OCI-LY1 (cell line): ENCODE data around the gene HYAL1.
"Not testable (repeated sequence)": the region's sequence is repeated elsewhere in the genome, so short reads cannot be mapped to it uniquely, and the experiment has no call there.

Source experiments
- H2AFZ ChIP-seq: fragments of 200-600 bp; sonication (generic), shearing (Covaris generic); 2 replicates; pipeline ENCODE4 v1.6.0; 2014; ENCODE audit warnings: antibody characterized with exemption, mild to moderate bottlenecking, low read length
- H3F3A ChIP-seq: fragments of 200-600 bp; sonication (generic), shearing (Covaris generic); 2 replicates; pipeline ENCODE4 v1.6.0; 2014; ENCODE audit warnings: mild to moderate bottlenecking, antibody characterized with exemption, low read length, moderate library complexity; ENCODE audit not compliant: insufficient read depth
- H3K27ac ChIP-seq: fragments of 200-600 bp; sonication (generic); 2 replicates; pipeline ENCODE4 v1.5.1; 2014; ENCODE audit warnings: low read length, mixed run types, mild to moderate bottlenecking, low read depth; ENCODE audit not compliant: poor library complexity, severe bottlenecking
- H3K27me3 ChIP-seq: fragments of 200-600 bp; sonication (generic); 2 replicates; pipeline ENCODE4 v1.6.0; 2014; ENCODE audit warnings: antibody characterized with exemption, mild to moderate bottlenecking, low read length, moderate library complexity; ENCODE audit not compliant: insufficient read depth
- H3K36me3 ChIP-seq: fragments of 200-600 bp; sonication (generic); 2 replicates; pipeline ENCODE4 v1.6.1; 2014; ENCODE audit warnings: mild to moderate bottlenecking, antibody characterized with exemption, low read length, moderate library complexity, mixed read lengths; ENCODE audit not compliant: insufficient read depth
- H3K4me1 ChIP-seq: fragments of 200-600 bp; sonication (generic); 2 replicates; pipeline ENCODE4 v1.5.1; 2014; ENCODE audit warnings: mild to moderate bottlenecking, low read length, moderate library complexity; ENCODE audit not compliant: insufficient read depth, severe bottlenecking
- H3K4me2 ChIP-seq: fragments of 200-600 bp; sonication (generic), shearing (Covaris generic); 2 replicates; pipeline ENCODE4 v1.6.1; 2014; ENCODE audit warnings: low read length
- H3K4me3 ChIP-seq: fragments of 200-600 bp; sonication (generic); 2 replicates; pipeline ENCODE4 v1.5.1; 2014; ENCODE audit warnings: low read length, low read depth, mild to moderate bottlenecking, mixed read lengths; ENCODE audit not compliant: poor library complexity, severe bottlenecking
- H3K79me2 ChIP-seq: fragments of 200-600 bp; shearing (Covaris generic); 2 replicates; pipeline ENCODE4 v1.6.1; 2016; ENCODE audit warnings: mixed run types, low read length, mixed read lengths; ENCODE audit not compliant: insufficient read depth
- H3K9ac ChIP-seq: fragments of 200-600 bp; sonication (generic), shearing (Covaris generic); 2 replicates; pipeline ENCODE4 v1.6.1; 2014; ENCODE audit warnings: mild to moderate bottlenecking, low read length, mixed read lengths
- H3K9me2 ChIP-seq: fragments of 200-600 bp; sonication (generic), shearing (Covaris generic); 2 replicates; pipeline ENCODE4 v1.6.1; 2014; ENCODE audit warnings: low read depth, mild to moderate bottlenecking, low read length, mixed read lengths
- H3K9me3 ChIP-seq: fragments of 200-600 bp; shearing (Covaris generic); 2 replicates; pipeline ENCODE4 v1.6.1; 2014; ENCODE audit warnings: low read length, mixed read lengths
- H4K20me1 ChIP-seq: fragments of 200-600 bp; sonication (generic), shearing (Covaris generic); 2 replicates; pipeline ENCODE4 v1.6.0; 2016; ENCODE audit warnings: mild to moderate bottlenecking, low read length; ENCODE audit not compliant: insufficient read depth
- CTCF ChIP-seq: fragments of 200-600 bp; sonication (generic), shearing (Covaris generic); IDR thresholded peaks from 2 replicates; pipeline ENCODE4 v1.5.1; 2017; ENCODE audit warnings: mild to moderate bottlenecking, antibody characterized with exemption, low read length, moderate library complexity, mixed read lengths
- EZH2 ChIP-seq: fragments of 200-600 bp; sonication (generic), shearing (Covaris generic); IDR thresholded peaks from 2 replicates; pipeline ENCODE4 v1.8.0; 2017; ENCODE audit warnings: borderline replicate concordance, mixed run types, mild to moderate bottlenecking, antibody characterized with exemption, low read length, moderate library complexity, mixed read lengths

HYAL1 gene

GRCh38 chr3:50314816-50315215, 11.4 kb upstream of the HYAL1 start:
- TF ChIP-seq EZH2 (no peak), CTCF (no peak)

GRCh38 chr3:50314342-50314741, 11.0 kb upstream of the HYAL1 start:
- Histone ChIP-seq H3K27ac (no peak overlapping the region), H3K79me2 (no peaks in the 10 kb centered on the region), H3K9me2 (no peaks in the 10 kb centered on the region), H4K20me1 (no peaks in the 10 kb centered on the region), H3F3A (no peaks in the 10 kb centered on the region), H3K4me3 (no peak overlapping the region), H3K9me3 (peaks cover 6% of the 10 kb centered on the region; the same call in 1 of the 2 replicates), H3K4me2 (no peak overlapping the region), H3K9ac (no peak overlapping the region), H2AFZ (no peak overlapping the region), H3K36me3 (peaks cover 6% of the 10 kb centered on the region), H3K27me3 (no peaks in the 10 kb centered on the region), H3K4me1 (peaks cover 32% of the 10 kb centered on the region)
- no peak for TF ChIP-seq CTCF
- no peak for TF ChIP-seq EZH2

More at GRCh38 chr3:50314816-50315215, 11.4 kb upstream of the HYAL1 start:
- H3K9ac ChIP-seq: no peak overlapping the region
- peaks cover 2% of the 10 kb centered on the region; the same call in 1 of the 2 replicates for H3K9me3 ChIP-seq
- no peak overlapping the region for H3K27ac ChIP-seq
- peaks cover 2% of the 10 kb centered on the region; the same call in 1 of the 2 replicates for H3K36me3 ChIP-seq
- H3K4me3 ChIP-seq: no peak overlapping the region
- no peaks in the 10 kb centered on the region for H3K27me3 ChIP-seq
- H3F3A ChIP-seq: no peaks in the 10 kb centered on the region
- H2AFZ ChIP-seq: no peak overlapping the region
- H3K4me2 ChIP-seq: no peak overlapping the region
- H3K9me2 ChIP-seq: no peaks in the 10 kb centered on the region
- no peaks in the 10 kb centered on the region for H3K79me2 ChIP-seq
- H4K20me1 ChIP-seq: no peaks in the 10 kb centered on the region
- peaks cover 32% of the 10 kb centered on the region for H3K4me1 ChIP-seq

- not testable (repeated sequence) for H3K4me1 ChIP-seq, H2AFZ ChIP-seq, H3K9ac ChIP-seq, H4K20me1 ChIP-seq, H3K79me2 ChIP-seq, H3K9me3 ChIP-seq, H3K27ac ChIP-seq, H3F3A ChIP-seq, H3K4me2 ChIP-seq, H3K27me3 ChIP-seq, H3K9me2 ChIP-seq, H3K36me3 ChIP-seq, H3K4me3 ChIP-seq
These were observed 8.7 kb upstream of the HYAL1 start for GRCh38 chr3:50312041-50312440.

- peaks cover 12% of the 10 kb centered on the region for H3K4me1 ChIP-seq
- no peaks in the 10 kb centered on the region for H3K79me2 ChIP-seq
- H3K27ac ChIP-seq: no peak overlapping the region
- H3K9me3 ChIP-seq: 0 out of 2 replicates have a peak, but pooled peaks cover 2% of the 10 kb centered on the region
- no peaks in the 10 kb centered on the region for H4K20me1 ChIP-seq
- H3K4me3 ChIP-seq: no peak overlapping the region
- H3K9ac ChIP-seq: no peak overlapping the region
- no peaks in the 10 kb centered on the region for H3K9me2 ChIP-seq
- no peaks in the 10 kb centered on the region for H3F3A ChIP-seq
- TF ChIP-seq CTCF: no peak
- no peak for TF ChIP-seq EZH2
- H3K36me3 ChIP-seq: peaks cover 5% of the 10 kb centered on the region
- no peak overlapping the region for H2AFZ ChIP-seq
- no peak overlapping the region for H3K4me2 ChIP-seq
- H3K27me3 ChIP-seq: no peaks in the 10 kb centered on the region
These were observed 1.2 kb upstream of the HYAL1 start for GRCh38 chr3:50304601-50305000.
